ENCODE data around the gene CPM.

DNA sequence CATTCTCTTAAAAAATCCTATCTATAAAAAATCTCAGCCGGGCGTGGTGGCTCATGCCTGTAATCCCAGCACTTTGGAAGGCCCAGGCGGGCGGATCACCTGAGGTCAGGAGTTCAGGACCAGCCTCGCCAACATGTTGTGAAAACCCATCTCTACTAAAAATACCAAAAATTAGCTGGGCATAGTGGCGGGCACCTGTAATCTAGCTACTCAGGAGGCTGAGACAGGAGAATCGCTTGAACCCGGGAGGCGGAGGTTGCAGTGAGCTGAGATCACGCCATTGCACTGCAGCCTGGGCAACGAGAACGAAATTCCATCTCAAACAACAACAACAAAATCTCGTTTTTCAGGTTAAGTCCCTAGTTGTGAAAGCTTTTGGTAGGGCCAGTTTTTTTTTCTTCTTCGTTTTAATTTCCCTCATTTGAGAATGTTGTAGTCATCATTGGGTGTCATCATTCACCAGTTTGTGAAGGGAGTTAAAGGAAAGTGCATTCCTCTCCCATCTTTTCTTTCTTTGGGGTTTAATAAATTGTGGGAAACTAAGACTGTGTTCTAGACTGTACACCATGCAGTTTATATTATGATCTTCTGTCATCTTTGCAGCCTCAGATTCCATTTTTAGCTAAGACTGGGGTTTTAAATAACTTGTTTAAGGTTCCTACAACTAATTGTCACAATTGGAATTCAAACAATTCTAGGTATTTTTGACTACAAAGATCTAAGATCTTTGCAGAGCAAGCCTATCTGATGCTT is 101.0 kb downstream of the CPM start:
- TF ChIP-seq NFIC (IDR thresholded peaks at IDR 0.05; ENCODE audit: low read depth, low read length) (no peak), SRF (IDR thresholded peaks at IDR 0.05; ENCODE audit: low read depth in 2 of 2, low read length in 2 of 2) (no peak)
- TF ChIP-seq, protein P1, sequence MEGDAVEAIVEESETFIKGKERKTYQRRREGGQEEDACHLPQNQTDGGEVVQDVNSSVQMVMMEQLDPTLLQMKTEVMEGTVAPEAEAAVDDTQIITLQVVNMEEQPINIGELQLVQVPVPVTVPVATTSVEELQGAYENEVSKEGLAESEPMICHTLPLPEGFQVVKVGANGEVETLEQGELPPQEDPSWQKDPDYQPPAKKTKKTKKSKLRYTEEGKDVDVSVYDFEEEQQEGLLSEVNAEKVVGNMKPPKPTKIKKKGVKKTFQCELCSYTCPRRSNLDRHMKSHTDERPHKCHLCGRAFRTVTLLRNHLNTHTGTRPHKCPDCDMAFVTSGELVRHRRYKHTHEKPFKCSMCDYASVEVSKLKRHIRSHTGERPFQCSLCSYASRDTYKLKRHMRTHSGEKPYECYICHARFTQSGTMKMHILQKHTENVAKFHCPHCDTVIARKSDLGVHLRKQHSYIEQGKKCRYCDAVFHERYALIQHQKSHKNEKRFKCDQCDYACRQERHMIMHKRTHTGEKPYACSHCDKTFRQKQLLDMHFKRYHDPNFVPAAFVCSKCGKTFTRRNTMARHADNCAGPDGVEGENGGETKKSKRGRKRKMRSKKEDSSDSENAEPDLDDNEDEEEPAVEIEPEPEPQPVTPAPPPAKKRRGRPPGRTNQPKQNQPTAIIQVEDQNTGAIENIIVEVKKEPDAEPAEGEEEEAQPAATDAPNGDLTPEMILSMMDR (IDR thresholded peaks at IDR 0.05 in 2 of 3, conservative IDR thresholded peaks at IDR 0.05 in 1 of 3; ENCODE audit: control insufficient read depth in 2 of 3, extremely low read depth in 1 of 3, insufficient read depth in 1 of 3, low read depth in 3 of 3, low read length in 3 of 3) = no peak
- TF ChIP-seq, protein P2, sequence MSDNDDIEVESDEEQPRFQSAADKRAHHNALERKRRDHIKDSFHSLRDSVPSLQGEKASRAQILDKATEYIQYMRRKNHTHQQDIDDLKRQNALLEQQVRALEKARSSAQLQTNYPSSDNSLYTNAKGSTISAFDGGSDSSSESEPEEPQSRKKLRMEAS (IDR thresholded peaks at IDR 0.05; ENCODE audit: low read depth, low read length) = no peak

Measured in GM12878 (cell line).